Fibroblast of lung (primary cell): Measurements from ENCODE around the gene VAMP4. TPM values are rescaled to one million over a fixed set of nuclear protein-coding genes. Genes with fewer than 3 reads are reported as not detected.

ENCODE experiments used
- DNase-seq, 2 donors: peaks; one replicate each; pipeline versions ENCODE4 v3.0.0 to v3.0.0-alpha.2; 2010; ENCODE audit warnings: low read depth in 2 of 2
- H2AFZ ChIP-seq: 2 replicates; pipeline ENCODE4 v1.5.1; 2012; ENCODE audit warnings: low read length, control low read depth, inconsistent platforms
- H3K27ac ChIP-seq: 2 replicates; pipeline ENCODE4 v1.5.1; 2011; ENCODE audit warnings: low read length, control low read depth; ENCODE audit not compliant: insufficient read depth
- H3K27me3 ChIP-seq: 2 replicates; pipeline ENCODE4 v1.5.1; 2011; ENCODE audit warnings: mild to moderate bottlenecking, low read length; ENCODE audit not compliant: control insufficient read depth, insufficient read depth
- H3K36me3 ChIP-seq: 2 replicates; pipeline ENCODE4 v1.5.1; 2011; ENCODE audit warnings: low read length; ENCODE audit not compliant: control insufficient read depth, insufficient read depth
- H3K4me1 ChIP-seq: 2 replicates; pipeline ENCODE4 v1.5.1; 2011; ENCODE audit warnings: low read length; ENCODE audit not compliant: control insufficient read depth, insufficient read depth; ENCODE audit errors: extremely low read depth
- H3K4me2 ChIP-seq: 2 replicates; pipeline ENCODE4 v1.5.1; 2011; ENCODE audit warnings: low read length, control low read depth; ENCODE audit not compliant: insufficient read depth; ENCODE audit errors: extremely low read depth
- H3K4me3 ChIP-seq, 4 experiments: fragments of 200-600 bp in 1 of 4; sonication (generic) in 1 of 4; replicated peaks in 1 of 4; 2 replicates each; pipeline ENCODE4 v1.5.1; 2011 to 2016; ENCODE audit warnings: low read length in 4 of 4, low read depth in 3 of 4, mild to moderate bottlenecking in 3 of 4, control low read depth in 2 of 4, inconsistent platforms in 1 of 4, mixed read lengths in 1 of 4; ENCODE audit not compliant: insufficient read depth in 1 of 4; ENCODE audit errors: control extremely low read depth in 1 of 4
- H3K79me2 ChIP-seq: 2 replicates; pipeline ENCODE4 v1.5.1; 2012; ENCODE audit warnings: mild to moderate bottlenecking, low read length, inconsistent platforms; ENCODE audit not compliant: control insufficient read depth, insufficient read depth
- H3K9ac ChIP-seq: 2 replicates; pipeline ENCODE4 v1.5.1; 2011; ENCODE audit warnings: mild to moderate bottlenecking, low read length, control low read depth; ENCODE audit not compliant: insufficient read depth
- H3K9me3 ChIP-seq: 2 replicates; pipeline ENCODE4 v1.5.1; 2012; ENCODE audit warnings: low read depth, low read length; ENCODE audit not compliant: control insufficient read depth, insufficient read depth
- H4K20me1 ChIP-seq: 2 replicates; pipeline ENCODE4 v1.5.1; 2011; ENCODE audit warnings: low read length; ENCODE audit not compliant: control insufficient read depth, insufficient read depth; ENCODE audit errors: extremely low read depth
- EZH2 ChIP-seq: IDR thresholded peaks from 2 replicates; pipeline ENCODE4 v1.5.1; 2012; ENCODE audit warnings: low read length, control low read depth, mild to moderate bottlenecking; ENCODE audit errors: missing control alignments
- polyA minus RNA-seq: library from RNA; depleted of rRNA, polyadenylated mRNA; stranded (reverse); fragments of >200 nt; gene quantifications from 2 replicates; pipeline ENCODE4 v1.2.3, GENCODE V29; 2011; ENCODE audit warnings: low replicate concordance
- polyA plus RNA-seq, 2 donors: library from polyadenylated mRNA; depleted of rRNA in 1 of 2; stranded (reverse) in 1 of 2; unstranded in 1 of 2; fragments of >200 nt; gene quantifications; 2 replicates each; pipeline ENCODE4 v1.2.1, GENCODE V29; 2011 to 2012; ENCODE audit warnings: missing spikeins in 1 of 2
- total RNA-seq: library from RNA; depleted of rRNA; stranded (reverse); fragments of >200 nt; gene quantifications from 2 replicates; pipeline ENCODE4 v1.2.1, GENCODE V29; 2014
- TF ChIP-seq, protein P1 (sequence below), 2 donors: IDR thresholded peaks in 1 of 2; conservative IDR thresholded peaks in 1 of 2; 1 replicate in 1 of 2; 2 replicates in 1 of 2; pipeline ENCODE4 v1.5.1; 2011 to 2012; ENCODE audit warnings: low read length in 2 of 2, control low read depth in 1 of 2, inconsistent platforms in 1 of 2, low read depth in 1 of 2, mild to moderate bottlenecking in 1 of 2

The VAMP4 gene
- total RNA-seq (14.1 and 32.9 TPM in 2 replicates), polyA plus RNA-seq (21.8 and 29.0 TPM in 2 replicates), polyA minus RNA-seq (0.19 and 0.20 TPM in 2 replicates)
- polyA plus RNA-seq (2012): 21.1 and 25.0 TPM in 2 replicates

DNA sequence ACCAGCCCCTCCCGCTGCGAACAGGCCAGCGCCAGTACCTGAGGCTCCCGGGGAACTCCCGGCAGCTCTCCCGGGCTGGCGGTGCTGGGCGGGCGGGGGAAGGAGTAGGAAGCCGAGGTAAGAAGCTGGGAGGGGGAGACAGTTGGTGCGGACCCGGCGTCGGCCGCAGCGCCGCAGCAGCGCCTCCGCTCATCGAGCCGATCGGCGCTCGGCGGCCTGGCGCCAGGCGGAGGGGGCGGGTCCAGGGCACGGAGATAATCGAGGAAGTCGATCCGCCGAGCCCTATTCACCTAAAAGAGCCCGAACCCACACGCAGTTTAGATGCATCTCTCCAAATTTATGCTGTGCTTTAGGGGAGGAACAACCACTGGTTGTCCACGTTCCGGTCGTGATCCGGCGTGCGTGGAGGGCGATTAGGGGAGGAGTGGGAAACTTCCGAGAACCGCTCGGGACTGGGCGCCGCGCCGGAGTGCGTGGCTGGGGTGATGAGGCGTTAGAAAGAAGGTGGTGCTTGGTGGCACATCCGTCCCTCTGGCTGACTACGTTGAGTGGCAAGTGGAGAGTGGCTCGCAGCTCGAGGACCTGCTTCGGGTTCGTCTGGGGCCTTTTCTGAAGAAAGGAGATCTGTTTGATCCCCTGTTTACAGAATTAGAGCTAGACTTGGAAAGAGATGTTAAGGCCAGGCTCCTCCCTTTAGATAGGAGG, at the start of gene VAMP4:
Gene VAMP4, minus strand, starts transcription at position 194 of the 705 bp plus-strand sequence. CDS start 3,651 bp downstream, outside the sequence.
- no peaks in the 10 kb centered on the region for H3K27me3 ChIP-seq
- peaks cover 35% of the 10 kb centered on the region for H3K79me2 ChIP-seq
- no peaks in the 10 kb centered on the region for H3K9me3 ChIP-seq
- H3K4me3 ChIP-seq: peak within 1 kb of the TSS; percentile 74 to 95 (median 85)
- peak within 1 kb of the TSS; percentile 93 for H3K27ac ChIP-seq
- no peak for TF ChIP-seq EZH2
- TF ChIP-seq, protein P1, sequence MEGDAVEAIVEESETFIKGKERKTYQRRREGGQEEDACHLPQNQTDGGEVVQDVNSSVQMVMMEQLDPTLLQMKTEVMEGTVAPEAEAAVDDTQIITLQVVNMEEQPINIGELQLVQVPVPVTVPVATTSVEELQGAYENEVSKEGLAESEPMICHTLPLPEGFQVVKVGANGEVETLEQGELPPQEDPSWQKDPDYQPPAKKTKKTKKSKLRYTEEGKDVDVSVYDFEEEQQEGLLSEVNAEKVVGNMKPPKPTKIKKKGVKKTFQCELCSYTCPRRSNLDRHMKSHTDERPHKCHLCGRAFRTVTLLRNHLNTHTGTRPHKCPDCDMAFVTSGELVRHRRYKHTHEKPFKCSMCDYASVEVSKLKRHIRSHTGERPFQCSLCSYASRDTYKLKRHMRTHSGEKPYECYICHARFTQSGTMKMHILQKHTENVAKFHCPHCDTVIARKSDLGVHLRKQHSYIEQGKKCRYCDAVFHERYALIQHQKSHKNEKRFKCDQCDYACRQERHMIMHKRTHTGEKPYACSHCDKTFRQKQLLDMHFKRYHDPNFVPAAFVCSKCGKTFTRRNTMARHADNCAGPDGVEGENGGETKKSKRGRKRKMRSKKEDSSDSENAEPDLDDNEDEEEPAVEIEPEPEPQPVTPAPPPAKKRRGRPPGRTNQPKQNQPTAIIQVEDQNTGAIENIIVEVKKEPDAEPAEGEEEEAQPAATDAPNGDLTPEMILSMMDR (conservative IDR thresholded peaks at IDR 0.05 in 1 of 2, IDR thresholded peaks at IDR 0.05 in 1 of 2; ENCODE audit: low read depth in 1 of 2, low read length in 2 of 2): no peak
- H2AFZ ChIP-seq: peak within 1 kb of the TSS; percentile 68
- H3K36me3 ChIP-seq: no peaks in the 10 kb centered on the region
- H3K9ac ChIP-seq: peak within 1 kb of the TSS; percentile 78
- H3K4me2 ChIP-seq: peak within 1 kb of the TSS; percentile 93
- H4K20me1 ChIP-seq: no peaks in the 10 kb centered on the region
- peak; percentile 80 to 85 for DNase-seq
- peaks cover 16% of the 10 kb centered on the region for H3K4me1 ChIP-seq

GRCh38 chr1:171790318-171790717, 48.5 kb upstream of the VAMP4 start:
- Histone ChIP-seq H3K4me1 (peaks cover 12% of the 10 kb centered on the region), H3K9ac (no peak overlapping the region), H3K27me3 (no peaks in the 10 kb centered on the region), H3K4me3 (no peak overlapping the region), H3K9me3 (no peaks in the 10 kb centered on the region), H3K27ac (no peak overlapping the region), H4K20me1 (no peaks in the 10 kb centered on the region), H3K36me3 (peaks cover 27% of the 10 kb centered on the region), H3K79me2 (peaks cover 6% of the 10 kb centered on the region), H3K4me2 (no peak overlapping the region), H2AFZ (no peak overlapping the region)
- TF ChIP-seq, protein P1 (conservative IDR thresholded peaks at IDR 0.05 in 1 of 2, IDR thresholded peaks at IDR 0.05 in 1 of 2; ENCODE audit: low read depth in 1 of 2, low read length in 2 of 2): no peak
- TF ChIP-seq EZH2: no peak
- DNase-seq: no peak

GRCh38 chr1:171788696-171789095, 46.8 kb upstream of the VAMP4 start:
- Histone ChIP-seq H3K4me2 (peak overlapping the region; percentile 29), H3K27ac (no peak overlapping the region), H3K9ac (no peak overlapping the region)

More at GRCh38 chr1:171788696-171789095, 46.8 kb upstream of the VAMP4 start:
- H3K27me3 ChIP-seq: no peaks in the 10 kb centered on the region
- no peak for TF ChIP-seq EZH2
- TF ChIP-seq, protein P1 (conservative IDR thresholded peaks at IDR 0.05 in 1 of 2, IDR thresholded peaks at IDR 0.05 in 1 of 2; ENCODE audit: low read depth in 1 of 2, low read length in 2 of 2): no peak
- H3K36me3 ChIP-seq: peaks cover 33% of the 10 kb centered on the region
- H3K4me3 ChIP-seq: no peak overlapping the region
- H3K9me3 ChIP-seq: no peaks in the 10 kb centered on the region
- no peak overlapping the region for H2AFZ ChIP-seq
- H3K79me2 ChIP-seq: peaks cover 16% of the 10 kb centered on the region
- no peaks in the 10 kb centered on the region for H4K20me1 ChIP-seq
- peak; percentile 74 to 87 for DNase-seq
- H3K4me1 ChIP-seq: peaks cover 6% of the 10 kb centered on the region
